Glutamatergic neuron (in vitro differentiated cells): Measurements from ENCODE around the gene LRFN3. TPM values are rescaled to one million over a fixed set of nuclear protein-coding genes. Genes with fewer than 3 reads are reported as not detected.

Experiments used
- DNase-seq: peaks from one replicate; pipeline ENCODE4 v3.0.0; 2022
- H3K27ac Mint-ChIP-seq: one replicate; pipeline ENCODE4 v1.8.0; 2020; ENCODE audit warnings: mild to moderate bottlenecking, mixed read lengths, inconsistent platforms; ENCODE audit not compliant: unreplicated experiment
- H3K27me3 Mint-ChIP-seq: one replicate; pipeline ENCODE4 v1.8.0; 2020; ENCODE audit warnings: mild to moderate bottlenecking, moderate library complexity, mixed read lengths, inconsistent platforms; ENCODE audit not compliant: unreplicated experiment
- H3K36me3 Mint-ChIP-seq: one replicate; pipeline ENCODE4 v1.8.0; 2020; ENCODE audit warnings: mild to moderate bottlenecking, mixed read lengths, inconsistent platforms; ENCODE audit not compliant: unreplicated experiment
- H3K4me1 Mint-ChIP-seq: one replicate; pipeline ENCODE4 v1.8.0; 2020; ENCODE audit warnings: mild to moderate bottlenecking, low read depth, mixed read lengths, inconsistent platforms; ENCODE audit not compliant: unreplicated experiment
- H3K4me3 Mint-ChIP-seq: one replicate; pipeline ENCODE4 v1.8.0; 2020; ENCODE audit warnings: mild to moderate bottlenecking, mixed read lengths, inconsistent platforms; ENCODE audit not compliant: unreplicated experiment
- H3K9me3 Mint-ChIP-seq: one replicate; pipeline ENCODE4 v1.8.0; 2020; ENCODE audit warnings: mild to moderate bottlenecking, moderate library complexity, mixed read lengths, inconsistent platforms; ENCODE audit not compliant: unreplicated experiment
- total RNA-seq: library from RNA; stranded (reverse); fragmentation: NEBNext Ultra II Directional; extraction: Animal tissue kit (Norgen Biotek cat#: 25700); gene quantifications from one replicate; pipeline ENCODE4 v1.2.1, GENCODE V29; 2021; ENCODE audit not compliant: unreplicated experiment
- TF ChIP-seq, protein P1 (sequence below): fragments of 200-600 bp; sonication (generic); IDR thresholded peaks from one replicate; pipeline ENCODE4 v1.5.0; 2021; ENCODE audit not compliant: partially characterized antibody, unreplicated experiment

LRFN3 gene
- total RNA-seq, 1 donor from 2014 or later, result 40.6 TPM

DNA sequence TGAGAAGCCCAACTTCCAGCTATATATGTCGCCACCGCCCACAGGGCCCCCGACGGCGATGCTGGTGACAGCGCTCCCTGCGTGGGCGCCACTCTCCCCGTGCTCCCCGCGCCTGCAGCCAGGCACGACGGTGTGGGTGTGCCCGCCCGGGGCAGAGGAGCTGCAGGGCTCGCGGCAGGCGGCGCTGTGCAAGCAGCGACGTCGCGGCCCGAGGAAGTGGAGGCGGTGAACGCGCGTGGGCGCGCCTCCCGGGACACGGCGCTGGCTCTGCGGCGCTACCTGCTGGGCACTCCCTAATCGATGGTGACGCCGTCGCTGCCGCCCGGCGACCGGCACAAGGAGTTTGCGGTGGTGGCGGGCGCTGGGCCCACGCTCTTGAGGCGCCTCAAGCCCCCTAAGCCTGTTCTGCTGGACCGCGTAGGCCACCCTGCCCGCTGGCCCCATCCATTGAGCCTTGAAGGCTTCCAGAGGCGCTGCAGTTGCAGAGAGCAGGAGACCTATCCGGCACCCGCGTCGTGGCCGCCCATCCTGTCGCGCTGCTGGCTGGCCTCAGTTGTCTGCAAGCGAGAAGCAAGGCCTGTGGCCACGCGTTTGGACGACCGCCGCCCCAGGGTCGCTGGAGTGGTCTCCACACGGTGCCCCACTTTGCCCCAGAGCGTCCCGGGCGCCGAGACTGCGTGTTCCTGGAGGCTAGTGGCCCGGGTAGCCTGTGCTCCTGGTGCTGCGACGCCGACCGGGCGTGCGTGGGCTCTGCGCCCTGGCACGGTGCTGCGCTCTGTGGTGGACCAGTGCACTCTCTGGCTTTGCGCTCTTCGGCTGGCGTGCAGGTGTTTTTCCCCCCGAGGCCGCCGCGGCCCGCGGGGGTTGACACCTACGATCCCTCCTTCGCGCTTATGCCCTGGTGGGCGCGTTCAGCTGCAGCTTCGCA lies 23.1 kb downstream of the LRFN3 start:
- H3K36me3 Mint-ChIP-seq, result peaks cover 4% of the 10 kb centered on the region
- peaks cover 14% of the 10 kb centered on the region for H3K27me3 Mint-ChIP-seq
- no peak overlapping the region for H3K27ac Mint-ChIP-seq
- H3K9me3 Mint-ChIP-seq, result peaks cover 2% of the 10 kb centered on the region
- DNase-seq, result peak; percentile 40
- no peaks in the 10 kb centered on the region for H3K4me1 Mint-ChIP-seq
- TF ChIP-seq, protein P1, sequence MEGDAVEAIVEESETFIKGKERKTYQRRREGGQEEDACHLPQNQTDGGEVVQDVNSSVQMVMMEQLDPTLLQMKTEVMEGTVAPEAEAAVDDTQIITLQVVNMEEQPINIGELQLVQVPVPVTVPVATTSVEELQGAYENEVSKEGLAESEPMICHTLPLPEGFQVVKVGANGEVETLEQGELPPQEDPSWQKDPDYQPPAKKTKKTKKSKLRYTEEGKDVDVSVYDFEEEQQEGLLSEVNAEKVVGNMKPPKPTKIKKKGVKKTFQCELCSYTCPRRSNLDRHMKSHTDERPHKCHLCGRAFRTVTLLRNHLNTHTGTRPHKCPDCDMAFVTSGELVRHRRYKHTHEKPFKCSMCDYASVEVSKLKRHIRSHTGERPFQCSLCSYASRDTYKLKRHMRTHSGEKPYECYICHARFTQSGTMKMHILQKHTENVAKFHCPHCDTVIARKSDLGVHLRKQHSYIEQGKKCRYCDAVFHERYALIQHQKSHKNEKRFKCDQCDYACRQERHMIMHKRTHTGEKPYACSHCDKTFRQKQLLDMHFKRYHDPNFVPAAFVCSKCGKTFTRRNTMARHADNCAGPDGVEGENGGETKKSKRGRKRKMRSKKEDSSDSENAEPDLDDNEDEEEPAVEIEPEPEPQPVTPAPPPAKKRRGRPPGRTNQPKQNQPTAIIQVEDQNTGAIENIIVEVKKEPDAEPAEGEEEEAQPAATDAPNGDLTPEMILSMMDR, result peak; percentile 17
- no peak overlapping the region for H3K4me3 Mint-ChIP-seq

DNA sequence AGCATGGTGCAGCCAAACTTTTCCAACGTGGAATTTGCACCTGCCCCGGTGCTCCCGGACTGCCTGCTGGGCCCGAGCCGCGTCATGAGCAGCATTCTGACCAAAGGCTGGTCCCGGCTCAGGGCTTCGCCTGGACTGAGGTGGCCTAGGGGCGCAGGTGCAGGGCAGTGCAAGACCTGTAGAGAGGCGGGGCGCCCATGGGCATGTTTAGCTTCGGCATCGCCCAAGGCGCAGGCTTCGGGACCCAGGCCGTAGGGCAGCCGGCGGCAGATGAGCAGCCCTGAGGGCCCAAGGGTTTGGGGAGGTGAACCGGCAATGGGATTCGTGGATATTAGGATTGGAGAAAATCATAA lies 23.8 kb downstream of the LRFN3 start:
- Mint-ChIP-seq H3K27me3 (peaks cover 14% of the 10 kb centered on the region), H3K9me3 (peaks cover 2% of the 10 kb centered on the region), H3K27ac (no peak overlapping the region), H3K36me3 (peaks cover 4% of the 10 kb centered on the region), H3K4me1 (no peaks in the 10 kb centered on the region), H3K4me3 (no peak overlapping the region)
- no peak for DNase-seq
- TF ChIP-seq, protein P1, result no peak

DNA sequence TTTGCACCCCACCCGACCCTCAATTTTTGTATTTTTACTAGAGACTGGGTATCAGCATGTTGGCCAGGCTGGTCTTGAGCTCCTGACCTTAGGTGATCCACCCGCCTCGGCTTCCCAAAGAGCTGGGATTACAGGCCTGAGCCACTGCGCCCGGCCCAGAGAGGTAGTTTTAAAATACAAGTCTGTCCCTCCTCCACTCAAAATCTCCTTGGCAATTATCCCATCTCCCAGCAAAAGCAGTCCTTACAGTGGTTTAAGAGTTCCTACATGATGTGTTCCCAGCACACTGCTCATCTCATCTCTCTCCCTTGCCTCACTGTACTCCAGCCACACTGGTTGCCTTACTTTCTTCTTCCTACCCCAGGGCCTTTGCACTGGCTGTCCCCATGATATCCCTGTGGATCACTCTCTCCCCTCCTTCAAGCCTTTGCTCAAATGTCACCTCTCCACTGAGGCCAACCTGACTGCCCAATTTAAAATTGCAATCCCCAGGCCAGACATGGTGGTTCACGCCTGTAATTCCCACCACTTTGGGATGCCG lies 24.3 kb downstream of the LRFN3 start:
- Mint-ChIP-seq H3K4me1 (no peaks in the 10 kb centered on the region), H3K4me3 (peak overlapping the region; percentile 27), H3K27me3 (peaks cover 13% of the 10 kb centered on the region), H3K9me3 (peaks cover 2% of the 10 kb centered on the region), H3K36me3 (peaks cover 4% of the 10 kb centered on the region), H3K27ac (no peak overlapping the region)
- no peak for DNase-seq
- TF ChIP-seq, protein P1, result no peak

DNA sequence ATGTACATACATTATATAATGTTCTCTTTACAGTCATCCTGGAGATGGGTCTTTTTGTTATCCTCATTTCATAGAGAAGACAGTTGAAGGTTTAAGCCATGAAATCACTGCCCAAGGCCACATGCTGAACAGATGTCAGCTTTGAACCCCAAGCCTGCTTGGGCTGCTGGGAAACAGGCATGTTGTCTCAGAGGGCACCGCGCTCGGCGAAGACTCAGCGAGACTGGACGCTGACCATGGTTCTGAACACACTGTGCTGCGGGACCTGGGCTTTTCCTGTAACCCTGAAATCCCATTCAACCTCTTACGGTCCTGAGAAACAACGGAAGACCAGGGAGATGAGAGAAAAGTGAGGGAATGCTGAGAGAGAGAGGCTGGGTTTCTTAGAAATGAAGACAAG lies 27.3 kb downstream of the LRFN3 start:
- H3K4me1 Mint-ChIP-seq, result no peaks in the 10 kb centered on the region
- no peaks in the 10 kb centered on the region for H3K9me3 Mint-ChIP-seq
- TF ChIP-seq, protein P1, result no peak
- H3K36me3 Mint-ChIP-seq, result no peaks in the 10 kb centered on the region
- H3K27ac Mint-ChIP-seq, result no peak overlapping the region
- H3K4me3 Mint-ChIP-seq, result no peak overlapping the region
- peaks cover 12% of the 10 kb centered on the region for H3K27me3 Mint-ChIP-seq
- DNase-seq, result no peak

DNA sequence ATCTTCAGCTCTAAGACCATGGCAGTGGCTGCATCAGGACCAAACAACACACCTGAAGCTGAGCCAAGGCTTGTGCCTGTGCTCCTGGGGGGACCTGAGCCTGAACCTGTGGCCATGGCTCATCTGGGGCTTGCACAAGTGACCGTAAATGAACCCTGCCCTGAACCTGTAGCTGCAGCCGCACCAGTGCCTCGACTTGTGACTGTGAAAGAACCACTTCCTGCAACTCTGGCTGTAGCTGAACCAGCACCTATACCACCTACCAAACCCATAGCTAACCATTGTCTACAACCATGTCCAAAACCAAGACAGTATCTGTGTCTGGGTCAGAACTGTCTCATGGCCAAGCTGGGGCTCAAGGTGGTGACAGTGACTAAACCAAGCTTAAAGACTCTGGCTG lies 30.6 kb downstream of the LRFN3 start:
- Mint-ChIP-seq H3K4me3 (no peak overlapping the region), H3K9me3 (no peaks in the 10 kb centered on the region)

More for the DNA sequence above, 30.6 kb downstream of the LRFN3 start:
- Mint-ChIP-seq H3K27me3 (peaks cover 7% of the 10 kb centered on the region), H3K27ac (no peak overlapping the region), H3K36me3 (no peaks in the 10 kb centered on the region), H3K4me1 (no peaks in the 10 kb centered on the region)
- DNase-seq, result no peak
- TF ChIP-seq, protein P1, result no peak
